GM20431 (cell line): ENCODE data around the gene FKBP5.

ENCODE experiments used
- in situ Hi-C: fragments of 300-500 bp; cut with MseI, MboI; formaldehyde crosslinking; loops from one replicate; pipeline ENCODE4 v1.15.0; 2020; ENCODE audit warnings: low sequenced_read_pairs; ENCODE audit not compliant: unreplicated experiment

FKBP5 gene

GRCh38 chr6:35668744-35669450, 19.8 kb downstream of the FKBP5 start:
- in situ Hi-C loops: no loop called here

GRCh38 chr6:35668096-35668495, 20.6 kb downstream of the FKBP5 start:
- in situ Hi-C loops: no loop called here

- in situ Hi-C loops: no loop called here
These were observed 23.1 kb downstream of the FKBP5 start for GRCh38 chr6:35665573-35665972.

DNA sequence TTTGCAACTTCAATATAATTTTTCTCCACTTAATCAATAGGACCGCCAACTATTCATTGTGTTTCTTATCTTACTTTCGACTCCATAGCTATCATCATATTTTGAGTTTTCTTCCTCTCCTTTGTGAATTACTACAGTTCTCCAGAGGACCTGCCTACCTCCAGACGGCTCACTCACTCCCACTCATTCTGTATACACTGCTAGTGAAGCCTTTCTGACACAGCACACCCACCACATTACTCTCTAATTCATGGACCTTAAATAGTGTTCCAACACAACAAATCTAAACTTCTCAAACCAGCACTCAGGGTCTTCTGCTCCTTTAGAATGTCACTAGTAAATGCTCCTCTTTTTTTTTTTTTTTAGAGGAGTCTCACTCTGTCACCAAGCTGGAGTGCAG, 23.8 kb downstream of the FKBP5 start:
- in situ Hi-C loops: no loop called here

GRCh38 chr6:35663447-35664235, 25.1 kb downstream of the FKBP5 start:
- in situ Hi-C loops: no loop called here

DNA sequence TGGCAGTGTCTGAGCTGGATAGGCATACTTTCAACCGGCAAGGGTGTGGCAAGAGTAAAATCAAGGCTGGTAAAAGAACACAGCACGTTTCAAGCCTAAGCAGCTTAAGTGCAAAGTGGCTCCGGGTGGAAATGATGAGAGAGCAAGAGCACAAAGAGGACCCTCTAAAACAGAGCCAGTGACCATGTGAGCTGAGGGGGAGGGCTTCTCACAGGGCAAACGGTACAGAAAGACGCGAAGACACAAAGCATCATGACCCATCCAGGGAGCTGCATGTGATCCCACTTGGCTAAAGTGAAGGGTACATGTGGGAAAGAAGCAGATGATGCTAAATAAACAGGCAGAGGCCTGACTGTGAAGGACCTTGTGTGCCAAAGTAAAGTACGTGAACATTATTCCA, 25.7 kb downstream of the FKBP5 start:
- in situ Hi-C loops: no loop called here

DNA sequence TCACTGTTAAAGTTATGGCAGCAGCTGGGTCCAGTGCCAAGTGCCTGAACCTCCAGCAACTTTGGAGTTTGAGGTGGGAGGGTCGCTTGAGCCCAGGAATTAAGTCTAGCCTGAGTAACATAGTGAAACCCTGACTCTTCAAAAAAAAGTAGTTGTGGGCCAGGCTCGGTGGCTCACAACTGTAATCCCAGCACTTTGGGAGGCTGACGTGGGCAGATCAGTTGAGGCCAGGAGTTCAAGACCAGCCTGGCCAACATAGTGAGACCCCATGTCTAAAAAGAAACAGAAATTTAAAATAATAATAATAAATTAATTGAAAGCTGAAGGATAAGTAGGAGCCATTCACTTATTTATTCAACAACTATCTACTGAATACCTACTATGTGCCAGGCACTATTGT, 33.8 kb downstream of the FKBP5 start:
- in situ Hi-C loops: no loop called here

DNA sequence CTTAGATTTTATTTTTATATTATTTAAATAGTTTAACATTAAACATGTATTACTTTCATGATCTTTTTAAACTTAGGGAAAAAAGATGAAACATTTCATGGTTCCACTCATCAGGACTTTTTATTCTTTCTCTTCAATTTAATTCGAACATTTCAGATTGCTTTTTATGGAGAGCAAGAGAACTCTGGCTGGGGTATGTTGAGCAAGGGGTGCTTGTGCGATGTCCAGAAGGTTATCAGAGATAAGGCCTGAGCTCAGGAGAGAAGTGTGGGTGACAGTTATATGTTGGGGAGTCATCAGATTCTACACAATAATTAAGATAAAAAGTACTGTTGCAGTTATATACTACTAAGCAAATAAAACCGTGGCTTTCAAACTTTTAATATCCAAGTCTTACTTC, 37.5 kb downstream of the FKBP5 start:
- in situ Hi-C loops: no loop called here

- in situ Hi-C loops: no loop called here
These were observed 38.7 kb downstream of the FKBP5 start for GRCh38 chr6:35650015-35650414.

GRCh38 chr6:35648203-35648602, 40.5 kb downstream of the FKBP5 start:
- in situ Hi-C loops: no loop called here

DNA sequence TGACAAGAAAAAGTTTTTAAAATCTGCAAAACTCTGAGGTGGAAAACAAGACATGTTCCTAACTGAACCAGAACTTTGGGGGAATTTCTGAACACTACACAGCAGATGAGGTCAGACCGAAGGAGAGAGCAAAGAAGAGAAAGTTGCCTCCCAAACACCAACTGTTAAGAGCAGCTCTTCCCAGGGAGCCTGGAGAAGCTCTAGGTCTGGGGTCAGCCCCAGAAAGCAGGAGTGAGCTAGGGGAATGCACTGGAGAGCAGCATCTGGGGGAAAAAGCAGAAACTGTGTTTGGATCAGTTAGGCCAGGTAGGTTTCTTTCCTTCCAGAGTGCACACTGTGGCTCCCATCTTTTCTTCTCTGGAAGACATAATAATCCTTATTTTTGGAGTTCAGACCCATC, 41.3 kb downstream of the FKBP5 start:
- in situ Hi-C loops: no loop called here

- in situ Hi-C loops: no loop called here
These were observed 45.6 kb downstream of the FKBP5 start for GRCh38 chr6:35643162-35643535.

- in situ Hi-C loops: no loop called here
These were observed 46.1 kb downstream of the FKBP5 start for GRCh38 chr6:35642471-35643161.

DNA sequence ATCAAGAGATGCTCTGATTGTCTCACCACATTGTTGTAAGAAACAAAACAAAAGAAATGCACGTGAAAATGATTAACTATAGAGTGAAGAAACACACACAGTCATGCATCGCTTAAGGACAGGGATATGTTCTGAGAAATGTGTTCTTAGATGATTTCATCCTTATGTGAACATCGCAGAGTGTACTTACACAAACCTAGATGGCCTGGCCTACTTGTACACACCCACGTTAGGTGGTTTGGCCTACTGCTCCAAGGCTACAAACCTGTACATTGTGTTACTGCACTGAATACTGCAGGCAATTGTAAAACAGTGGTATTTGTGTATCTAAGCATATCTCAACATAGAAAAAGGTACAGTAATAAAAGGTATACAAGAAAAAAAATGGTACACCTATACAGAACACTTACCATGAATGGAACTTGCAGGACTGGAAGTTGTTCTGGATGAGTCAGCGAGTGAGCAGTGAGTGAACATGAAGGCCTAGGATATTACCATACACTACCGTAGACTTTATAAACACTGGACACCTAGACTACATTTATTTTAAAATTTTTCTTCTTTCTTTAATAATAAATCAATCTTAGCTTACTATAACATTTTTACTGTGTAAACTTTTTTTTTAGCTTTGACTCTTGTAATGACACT, 48.6 kb downstream of the FKBP5 start:
- in situ Hi-C loops: no loop called here

GRCh38 chr6:35638679-35639078, 50.0 kb downstream of the FKBP5 start:
- in situ Hi-C loops: no loop called here

- in situ Hi-C loops: no loop called here
These were observed 50.8 kb downstream of the FKBP5 start for GRCh38 chr6:35637911-35638310.

GRCh38 chr6:35635601-35636597, 52.8 kb downstream of the FKBP5 start:
- in situ Hi-C loops: no loop called here

DNA sequence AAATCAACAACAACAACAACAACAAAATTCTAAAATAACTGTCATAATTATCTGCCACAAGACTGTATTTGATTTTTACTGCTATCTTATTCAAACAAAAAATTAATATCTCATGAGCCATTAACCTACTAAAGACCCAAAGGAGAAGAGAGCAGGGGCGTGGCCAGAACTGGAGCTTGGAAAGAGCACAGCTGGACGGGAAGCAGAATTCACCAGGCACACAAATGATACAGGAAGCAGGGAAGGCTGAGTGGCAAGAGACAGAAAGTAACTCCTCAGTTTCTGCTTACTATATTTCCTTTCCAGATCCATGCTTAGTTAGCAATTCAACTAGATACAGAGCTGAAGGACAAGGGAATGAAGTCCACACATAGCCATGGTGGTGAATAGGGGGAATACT, 54.4 kb downstream of the FKBP5 start:
- in situ Hi-C loops: no loop called here

- in situ Hi-C loops: no loop called here
These were observed 55.1 kb downstream of the FKBP5 start for GRCh38 chr6:35633579-35634089.
